Measurements from ENCODE around the gene OR2A42.
"Not testable (repeated sequence)": the region's sequence is repeated elsewhere in the genome, so short reads cannot be mapped to it uniquely, and the experiment has no call there.

DNA sequence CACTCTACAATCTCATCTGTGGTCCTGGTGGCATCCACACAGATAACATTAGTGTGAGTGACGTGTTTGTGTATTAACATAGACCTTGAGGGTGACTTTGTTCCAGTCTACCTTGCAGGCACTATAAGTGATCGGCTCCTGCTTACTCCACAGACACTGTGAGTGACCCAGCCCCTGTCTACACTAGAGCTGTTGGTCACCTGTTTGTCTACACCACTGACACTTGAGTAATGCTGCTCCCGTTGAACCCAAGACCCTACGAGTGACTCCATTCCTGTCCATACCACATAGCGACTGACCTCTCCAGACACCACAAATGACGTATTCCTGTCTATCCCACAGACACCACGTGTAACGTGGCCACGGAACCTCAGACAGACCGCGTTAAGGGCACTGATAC lies 45.6 kb downstream of the OR2A42 start:
- TF ChIP-seq CTCF (IDR thresholded peaks at IDR 0.05); POLR2A (IDR thresholded peaks at IDR 0.05; ENCODE audit: low read length); RAD21 (conservative IDR thresholded peaks at IDR 0.05 in 1 of 2, IDR thresholded peaks at IDR 0.05 in 1 of 2); ELK1 (IDR thresholded peaks at IDR 0.05; ENCODE audit: low read depth, low read length); POLR2AphosphoS2 (conservative IDR thresholded peaks at IDR 0.05; ENCODE audit: low read length); RCOR1 (IDR thresholded peaks at IDR 0.05; ENCODE audit: low read depth, low read length): not testable (repeated sequence)
- TF ChIP-seq, protein P1, sequence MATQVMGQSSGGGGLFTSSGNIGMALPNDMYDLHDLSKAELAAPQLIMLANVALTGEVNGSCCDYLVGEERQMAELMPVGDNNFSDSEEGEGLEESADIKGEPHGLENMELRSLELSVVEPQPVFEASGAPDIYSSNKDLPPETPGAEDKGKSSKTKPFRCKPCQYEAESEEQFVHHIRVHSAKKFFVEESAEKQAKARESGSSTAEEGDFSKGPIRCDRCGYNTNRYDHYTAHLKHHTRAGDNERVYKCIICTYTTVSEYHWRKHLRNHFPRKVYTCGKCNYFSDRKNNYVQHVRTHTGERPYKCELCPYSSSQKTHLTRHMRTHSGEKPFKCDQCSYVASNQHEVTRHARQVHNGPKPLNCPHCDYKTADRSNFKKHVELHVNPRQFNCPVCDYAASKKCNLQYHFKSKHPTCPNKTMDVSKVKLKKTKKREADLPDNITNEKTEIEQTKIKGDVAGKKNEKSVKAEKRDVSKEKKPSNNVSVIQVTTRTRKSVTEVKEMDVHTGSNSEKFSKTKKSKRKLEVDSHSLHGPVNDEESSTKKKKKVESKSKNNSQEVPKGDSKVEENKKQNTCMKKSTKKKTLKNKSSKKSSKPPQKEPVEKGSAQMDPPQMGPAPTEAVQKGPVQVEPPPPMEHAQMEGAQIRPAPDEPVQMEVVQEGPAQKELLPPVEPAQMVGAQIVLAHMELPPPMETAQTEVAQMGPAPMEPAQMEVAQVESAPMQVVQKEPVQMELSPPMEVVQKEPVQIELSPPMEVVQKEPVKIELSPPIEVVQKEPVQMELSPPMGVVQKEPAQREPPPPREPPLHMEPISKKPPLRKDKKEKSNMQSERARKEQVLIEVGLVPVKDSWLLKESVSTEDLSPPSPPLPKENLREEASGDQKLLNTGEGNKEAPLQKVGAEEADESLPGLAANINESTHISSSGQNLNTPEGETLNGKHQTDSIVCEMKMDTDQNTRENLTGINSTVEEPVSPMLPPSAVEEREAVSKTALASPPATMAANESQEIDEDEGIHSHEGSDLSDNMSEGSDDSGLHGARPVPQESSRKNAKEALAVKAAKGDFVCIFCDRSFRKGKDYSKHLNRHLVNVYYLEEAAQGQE (IDR thresholded peaks at IDR 0.05), result not testable (repeated sequence)
- TF ChIP-seq, protein P2, sequence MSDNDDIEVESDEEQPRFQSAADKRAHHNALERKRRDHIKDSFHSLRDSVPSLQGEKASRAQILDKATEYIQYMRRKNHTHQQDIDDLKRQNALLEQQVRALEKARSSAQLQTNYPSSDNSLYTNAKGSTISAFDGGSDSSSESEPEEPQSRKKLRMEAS (IDR thresholded peaks at IDR 0.05), result not testable (repeated sequence)
- TF ChIP-seq, protein P3, sequence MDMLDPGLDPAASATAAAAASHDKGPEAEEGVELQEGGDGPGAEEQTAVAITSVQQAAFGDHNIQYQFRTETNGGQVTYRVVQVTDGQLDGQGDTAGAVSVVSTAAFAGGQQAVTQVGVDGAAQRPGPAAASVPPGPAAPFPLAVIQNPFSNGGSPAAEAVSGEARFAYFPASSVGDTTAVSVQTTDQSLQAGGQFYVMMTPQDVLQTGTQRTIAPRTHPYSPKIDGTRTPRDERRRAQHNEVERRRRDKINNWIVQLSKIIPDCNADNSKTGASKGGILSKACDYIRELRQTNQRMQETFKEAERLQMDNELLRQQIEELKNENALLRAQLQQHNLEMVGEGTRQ (IDR thresholded peaks at IDR 0.05), result not testable (repeated sequence)
